ENCODE data around the gene LDB3.
A peak's percentile ranks its signal among the peaks of the same experiment; 100 is the strongest.

The LDB3 gene

GRCh38 chr10:86763404-86763803 is 95.1 kb downstream of the LDB3 start:
- no peak for DNase-seq (ENCODE audit: low spot score)

GRCh38 chr10:86765548-86765947 is 97.2 kb downstream of the LDB3 start:
- DNase-seq (ENCODE audit: low spot score) = no peak

- no peak for DNase-seq (ENCODE audit: low spot score)
These were observed 100.2 kb downstream of the LDB3 start for GRCh38 chr10:86768412-86769062.

- DNase-seq (ENCODE audit: low spot score) = no peak
These were observed 101.7 kb downstream of the LDB3 start for GRCh38 chr10:86769991-86770390.

GRCh38 chr10:86770412-86770960 is 102.2 kb downstream of the LDB3 start:
- DNase-seq (ENCODE audit: low spot score) = peak; percentile 32

GRCh38 chr10:86773498-86773897 is 105.2 kb downstream of the LDB3 start:
- no peak for DNase-seq (ENCODE audit: low spot score)

- peak; percentile 15 for DNase-seq (ENCODE audit: low spot score)
These were observed 107.0 kb downstream of the LDB3 start for GRCh38 chr10:86775056-86775869.

GRCh38 chr10:86775870-86776180 is 107.5 kb downstream of the LDB3 start:
- DNase-seq (ENCODE audit: low spot score) = no peak

- peak; percentile 25 for DNase-seq (ENCODE audit: low spot score)
These were observed 111.1 kb downstream of the LDB3 start for GRCh38 chr10:86779220-86780017.

GRCh38 chr10:86782701-86783418 is 114.5 kb downstream of the LDB3 start:
- DNase-seq (ENCODE audit: low spot score) = no peak

GRCh38 chr10:86785037-86785436 is 116.7 kb downstream of the LDB3 start:
- DNase-seq (ENCODE audit: low spot score) = no peak

All from AG20443 (cell line).